SHP77 (cell line): ENCODE measurements around the gene HIVEP3.
A peak's percentile ranks its signal among the peaks of the same experiment; 100 is the strongest.

ENCODE experiments used
- DNase-seq, 2 experiments: peaks; one replicate each; lab custom pipeline; 2025; lab: John Stamatoyannopoulos, UW

The HIVEP3 gene

DNA sequence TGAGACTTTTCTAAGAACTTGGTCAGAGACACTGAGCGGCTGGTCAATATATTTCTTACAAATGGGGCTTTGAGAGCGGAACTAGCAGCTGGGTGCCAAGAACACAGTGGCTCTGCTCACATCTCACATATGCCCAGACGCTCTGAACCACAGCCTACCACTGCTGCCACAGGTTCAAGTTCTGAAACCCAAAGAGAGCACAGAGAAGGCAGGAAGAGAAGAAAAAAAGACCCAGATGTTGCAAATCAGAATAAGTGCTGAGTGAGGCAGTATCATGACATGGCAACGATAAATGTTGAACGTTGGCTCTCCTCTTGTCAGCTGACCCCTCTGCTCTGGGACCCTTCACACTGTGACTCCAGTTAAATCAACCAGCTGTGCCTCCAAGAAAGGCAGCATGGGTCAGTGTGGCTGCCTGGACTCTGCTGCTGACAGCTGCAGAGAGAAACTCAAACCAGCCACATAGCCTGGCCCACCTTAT lies 26.4 kb downstream of the HIVEP3 start:
- DNase-seq = peak in 1 of 2 experiments; percentile 7

DNA sequence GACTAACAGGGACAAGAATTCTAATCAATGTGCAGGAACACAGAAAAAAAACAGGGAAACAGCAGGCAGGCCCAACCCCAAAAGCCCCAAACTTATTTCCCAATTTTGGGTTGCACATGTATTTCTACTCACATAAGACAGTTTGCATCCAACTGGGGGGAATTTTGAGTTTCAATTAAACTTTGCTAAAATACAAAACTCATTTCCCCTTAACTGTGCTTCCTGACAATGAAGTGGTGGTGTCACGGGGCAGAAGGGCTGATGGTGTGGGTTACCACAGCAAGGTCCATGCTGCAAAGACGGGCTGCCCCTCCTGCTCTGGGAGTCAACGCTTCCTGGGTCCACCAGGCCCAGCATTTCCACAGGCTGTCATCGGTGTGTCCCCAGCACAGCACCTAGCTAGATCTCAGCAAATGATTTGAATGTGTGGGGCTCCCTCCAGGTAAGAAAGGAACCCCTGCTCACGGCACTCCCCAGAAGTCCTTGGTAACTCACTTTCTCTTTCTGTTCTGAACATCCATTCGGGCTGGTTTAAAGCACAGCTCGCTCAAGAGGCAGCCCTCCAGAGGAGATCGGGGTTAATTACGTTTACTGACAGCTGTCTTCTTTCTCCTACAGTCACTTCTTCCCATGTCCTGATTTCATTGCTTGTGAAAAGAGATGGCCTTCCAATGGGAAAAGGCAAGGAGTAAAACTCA lies 27.4 kb downstream of the HIVEP3 start:
- DNase-seq = peak in 1 of 2 experiments; percentile 14

DNA sequence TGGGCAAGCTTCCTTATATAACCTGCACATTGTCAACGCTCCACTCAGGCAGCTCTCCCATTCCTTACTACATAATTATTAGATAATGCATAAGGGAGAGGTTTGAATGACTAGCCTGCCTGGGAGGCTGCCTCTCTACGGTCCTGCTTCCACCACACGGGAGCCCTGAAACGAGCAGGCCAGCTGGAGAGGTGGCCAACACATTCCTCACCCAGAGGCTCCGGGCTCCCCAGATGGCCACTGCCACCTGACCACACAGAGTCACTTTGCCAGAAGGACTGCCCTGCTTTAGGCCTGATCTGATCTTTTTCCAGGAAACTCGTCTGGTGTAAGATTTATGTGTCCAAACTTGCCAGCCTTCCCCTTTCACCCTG lies 27.9 kb downstream of the HIVEP3 start:
- DNase-seq = no peak

DNA sequence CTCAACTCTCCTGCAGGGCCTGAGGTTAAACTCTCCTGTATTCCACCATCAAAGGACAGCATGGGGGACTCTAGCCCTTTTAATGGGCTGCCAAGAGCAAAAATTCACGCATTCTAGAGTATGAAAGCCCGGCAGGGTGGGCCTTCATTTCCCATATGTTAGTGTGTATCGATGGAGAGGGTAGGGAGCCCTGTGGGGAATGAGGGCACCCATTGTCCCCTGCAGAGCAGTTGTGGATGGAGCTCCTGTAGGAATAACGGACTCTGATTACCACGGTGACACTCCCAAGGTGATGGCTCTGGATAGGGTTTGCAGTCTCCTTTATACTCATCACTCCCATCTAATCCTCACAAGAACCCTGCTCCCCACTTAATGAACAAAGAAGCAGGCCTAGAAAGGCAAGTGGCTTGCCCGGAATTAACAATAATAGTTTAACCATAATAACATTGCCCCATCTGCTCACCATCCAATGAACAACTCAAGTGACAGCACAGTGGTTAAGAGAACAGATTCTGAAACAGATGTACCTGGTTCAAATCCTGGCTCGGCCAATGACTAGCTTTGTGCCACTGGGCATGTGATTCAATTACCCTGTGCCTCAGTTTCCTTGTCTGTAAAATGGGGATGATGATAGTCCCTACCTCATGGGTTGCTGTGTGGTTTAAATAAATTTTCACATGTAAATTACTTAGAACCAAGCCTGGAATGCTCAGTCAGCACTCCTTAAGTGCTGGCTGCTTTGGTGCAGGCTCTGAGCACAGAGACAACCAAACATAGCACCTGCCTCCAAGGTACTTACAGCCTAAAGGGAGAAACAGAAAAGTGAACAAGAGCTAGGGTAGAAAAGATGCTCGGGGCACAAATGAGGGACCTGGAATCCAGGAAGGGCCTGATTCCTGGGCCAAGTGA lies 29.0 kb downstream of the HIVEP3 start:
- no peak for DNase-seq

DNA sequence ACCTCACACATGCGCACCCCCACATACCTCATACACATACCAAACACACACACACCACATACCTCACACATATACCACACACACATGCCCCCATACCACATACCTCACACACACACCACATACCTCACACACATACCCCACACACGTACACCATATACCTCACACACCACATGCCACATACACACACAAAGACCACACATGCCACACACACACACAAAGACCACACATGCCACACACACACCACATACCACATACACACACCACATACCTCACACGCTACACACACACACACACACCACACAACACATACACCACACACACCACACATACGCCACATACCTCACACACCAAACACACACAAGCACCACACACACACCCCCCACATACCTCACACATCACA lies 30.0 kb downstream of the HIVEP3 start:
- DNase-seq = no peak

DNA sequence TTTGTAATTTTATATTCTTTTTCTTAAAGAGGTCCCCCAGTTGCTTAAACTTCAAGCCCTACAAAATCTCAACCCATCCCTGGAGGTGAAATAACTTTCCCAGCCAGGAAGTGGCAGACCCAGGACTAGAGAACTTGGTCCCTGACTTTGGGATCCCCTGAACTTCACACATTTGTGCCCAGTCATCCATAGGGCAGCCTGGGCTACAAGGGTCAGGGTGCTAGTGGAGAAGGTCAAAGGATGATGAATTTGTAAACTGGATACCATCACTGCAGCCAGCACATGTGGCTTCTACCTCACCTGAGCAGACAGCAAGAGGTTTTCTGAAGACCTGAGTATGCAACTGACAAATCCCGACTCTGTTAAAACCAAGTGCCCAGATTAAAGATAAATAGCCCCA lies 31.4 kb downstream of the HIVEP3 start:
- no peak for DNase-seq

DNA sequence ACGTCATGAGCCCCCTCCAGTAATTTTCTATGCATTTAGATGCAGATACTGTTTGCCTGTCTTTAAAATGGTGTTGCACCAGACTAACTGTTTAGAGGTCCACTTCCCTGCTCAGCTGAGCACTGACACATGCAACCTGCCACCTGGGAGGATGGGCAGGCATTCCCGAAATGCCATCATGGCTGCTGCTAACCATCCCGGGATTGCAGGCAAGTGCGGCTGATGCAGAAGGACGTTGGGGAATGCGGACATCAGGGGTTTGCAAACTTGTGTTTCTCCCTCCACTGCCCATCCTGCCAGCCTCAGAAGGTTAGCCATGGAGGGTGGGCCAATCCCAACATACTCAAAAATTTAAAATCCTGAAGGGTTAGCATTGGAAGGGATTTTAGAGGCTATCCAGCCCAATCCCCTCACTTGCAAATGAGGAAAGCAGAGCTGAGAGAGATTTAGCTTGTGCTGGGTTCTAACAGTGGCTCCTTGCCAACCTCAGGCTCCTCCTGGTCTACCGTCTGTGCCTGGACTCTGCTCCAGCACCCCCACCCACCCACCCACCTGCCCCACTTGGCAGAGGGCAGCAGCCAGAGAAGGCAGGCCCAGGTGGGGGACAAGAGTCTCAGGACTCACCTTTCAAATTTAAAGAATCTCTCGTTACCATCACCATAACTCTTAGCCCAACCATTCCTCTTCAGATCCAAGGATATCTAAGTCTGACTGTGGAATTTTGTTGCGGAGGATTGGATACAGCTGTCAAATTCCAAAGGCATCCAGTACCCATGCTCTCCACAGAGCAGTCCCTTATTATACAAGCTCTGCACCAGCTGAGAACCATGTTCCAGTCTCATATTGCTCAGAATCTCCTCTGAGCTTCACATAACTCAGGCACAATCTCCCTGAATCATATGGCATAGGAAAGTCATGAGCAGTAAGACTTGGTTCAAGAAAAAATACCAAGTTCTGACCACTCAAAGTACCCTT lies 34.2 kb downstream of the HIVEP3 start:
- no peak for DNase-seq

DNA sequence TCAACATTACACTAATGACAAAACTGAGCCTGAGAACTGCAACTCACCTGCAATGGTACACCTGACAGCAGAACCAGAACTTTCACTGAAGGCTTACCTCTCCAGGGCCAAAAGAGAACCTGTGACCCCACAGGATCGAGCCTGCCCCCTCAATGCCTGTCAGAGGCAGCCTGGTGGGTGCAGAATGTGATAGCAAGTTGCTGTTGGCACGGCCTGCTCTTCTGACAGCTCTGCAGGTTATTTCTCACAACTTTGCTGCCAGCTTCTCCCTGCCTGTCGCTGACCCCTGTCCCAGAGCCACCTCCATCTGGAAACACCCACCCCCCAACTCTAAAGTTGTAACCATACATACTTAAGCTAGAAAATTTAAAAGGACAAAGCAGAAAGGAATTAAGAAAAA lies 35.2 kb downstream of the HIVEP3 start:
- DNase-seq = no peak

DNA sequence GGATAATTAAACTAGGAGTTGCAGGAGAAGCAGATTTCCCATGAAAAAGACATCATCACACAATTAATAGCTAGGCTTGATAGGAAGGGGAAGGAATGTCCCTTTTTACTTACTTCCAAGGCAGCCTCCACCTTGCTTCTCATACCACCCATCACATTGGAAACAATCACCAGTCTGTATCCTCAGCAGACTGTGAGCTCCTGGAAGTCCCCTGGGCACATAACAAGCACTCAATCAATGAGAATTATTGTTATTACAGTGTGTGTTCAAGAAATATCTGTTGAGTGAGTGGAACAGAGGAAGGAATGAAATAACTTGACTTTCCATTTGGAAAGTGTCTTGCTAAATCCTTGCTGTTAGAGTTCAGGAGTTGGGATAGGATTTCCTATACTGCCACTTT lies 36.2 kb downstream of the HIVEP3 start:
- DNase-seq = no peak

DNA sequence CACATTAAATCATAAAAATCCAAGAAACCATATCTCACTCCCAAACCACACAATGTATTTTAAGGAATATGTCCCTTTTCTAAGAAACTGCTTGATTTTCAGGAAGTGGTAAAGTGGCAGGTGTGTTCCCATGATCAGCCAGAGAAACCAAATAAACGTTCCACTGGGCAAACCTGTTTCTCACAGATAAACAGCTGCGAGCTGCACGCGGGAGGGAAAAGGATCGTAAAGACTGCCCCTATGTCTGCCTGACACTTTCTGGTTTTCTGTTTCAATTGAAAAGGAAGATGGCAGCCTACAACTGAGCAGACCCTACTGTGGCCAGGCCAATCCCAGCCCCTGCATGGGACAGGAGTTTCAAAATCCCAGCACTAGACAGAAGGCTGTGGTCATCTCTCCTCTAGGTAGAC lies 36.6 kb downstream of the HIVEP3 start:
- peak; percentile 21 to 44 for DNase-seq

DNA sequence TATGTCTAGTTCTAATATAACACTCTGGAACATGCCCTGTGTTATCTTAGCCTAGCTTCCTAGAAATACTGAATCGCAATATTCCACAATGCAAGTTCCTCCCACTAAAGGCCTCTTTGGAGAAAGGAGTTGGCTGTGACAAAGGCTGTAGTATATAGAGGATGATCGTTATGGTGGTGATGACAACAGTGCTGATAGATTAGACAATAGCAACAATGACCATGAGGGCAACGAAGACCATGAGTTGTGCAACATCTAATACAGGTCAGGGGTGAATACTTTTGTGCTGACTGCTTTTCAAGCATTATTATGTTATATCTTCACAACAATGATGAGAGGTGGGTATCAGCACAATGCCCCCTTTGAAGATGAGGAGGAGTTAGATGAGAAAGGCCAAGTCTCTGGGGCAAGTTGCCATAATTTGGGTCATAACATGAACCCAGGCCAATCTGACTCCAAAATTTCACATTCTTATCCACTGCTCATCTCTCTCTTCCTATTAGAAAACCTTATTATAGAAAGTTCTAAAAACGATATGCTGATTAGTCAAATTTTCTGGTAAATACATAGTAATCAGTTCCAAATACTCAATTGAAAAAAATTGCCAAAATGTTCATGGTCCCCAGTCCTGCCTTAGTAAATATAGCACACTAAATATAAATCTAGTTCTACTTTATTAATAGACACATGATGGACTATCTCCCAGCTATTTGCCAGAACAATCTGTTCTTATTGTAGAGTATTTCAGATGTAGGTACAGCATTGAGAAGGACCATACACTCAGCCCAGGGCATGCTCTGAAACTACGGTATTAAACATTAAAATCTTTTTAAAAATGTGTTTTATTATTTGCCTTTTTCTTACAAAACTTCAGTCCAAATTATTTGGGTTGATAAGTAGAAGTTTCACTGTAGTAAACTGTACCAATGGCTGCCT lies 37.5 kb downstream of the HIVEP3 start:
- DNase-seq = no peak

DNA sequence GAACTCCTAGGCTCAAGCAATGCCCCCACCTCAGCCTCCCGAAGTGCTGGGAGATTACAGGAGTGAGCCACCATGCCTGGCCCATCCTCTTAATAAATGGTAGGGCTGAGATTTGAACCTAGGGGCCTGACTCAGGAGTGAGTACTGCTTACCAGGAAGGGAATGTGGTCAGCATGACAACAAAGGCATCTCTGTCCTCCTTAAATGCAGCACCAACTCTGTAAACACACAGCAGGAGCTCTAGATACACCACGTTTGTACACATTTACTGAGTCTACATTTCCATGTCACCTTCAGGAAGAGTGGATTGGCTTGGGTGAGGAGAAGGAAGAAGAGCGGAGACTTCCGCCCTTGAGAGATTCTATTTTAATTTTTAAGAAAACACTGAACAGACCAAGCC lies 38.5 kb downstream of the HIVEP3 start:
- DNase-seq = no peak

DNA sequence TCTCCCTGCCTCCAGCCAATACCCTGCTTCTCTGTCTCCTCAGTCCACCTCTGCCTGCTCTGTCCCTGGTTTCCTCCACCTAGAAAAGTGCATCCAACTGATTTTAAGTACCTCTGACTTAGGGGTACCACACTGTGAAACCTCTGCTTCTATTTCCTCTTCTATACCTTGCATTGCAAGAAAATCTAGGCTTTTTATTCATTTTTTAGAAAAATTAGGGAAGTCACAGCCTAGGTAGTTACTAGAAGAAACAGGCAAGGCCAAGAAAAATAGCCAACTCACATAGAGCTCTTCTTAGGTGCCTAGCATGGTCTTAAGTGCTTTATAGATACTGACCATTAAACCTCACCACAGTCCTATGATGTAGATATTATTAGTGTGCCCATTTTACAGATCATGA lies 39.1 kb downstream of the HIVEP3 start:
- DNase-seq = no peak

DNA sequence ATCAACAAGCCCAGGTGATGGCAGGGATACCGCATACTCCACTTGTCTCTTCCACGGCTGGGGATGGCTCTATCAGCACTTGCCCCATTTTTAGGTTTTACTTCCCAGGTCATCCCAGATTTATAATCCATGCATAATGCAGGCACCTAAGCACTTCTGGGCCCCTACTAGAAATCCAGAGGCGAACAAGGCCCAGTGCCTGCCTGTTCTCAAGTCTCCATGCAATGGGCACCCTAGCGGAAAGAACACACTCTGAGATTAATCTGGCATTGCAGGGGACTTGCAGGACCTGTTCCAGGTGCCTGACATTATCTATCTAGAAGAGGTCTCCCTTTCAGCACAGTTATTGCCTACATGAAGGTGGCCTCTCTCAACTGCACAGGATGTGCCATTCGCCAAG lies 39.8 kb downstream of the HIVEP3 start:
- no peak for DNase-seq

DNA sequence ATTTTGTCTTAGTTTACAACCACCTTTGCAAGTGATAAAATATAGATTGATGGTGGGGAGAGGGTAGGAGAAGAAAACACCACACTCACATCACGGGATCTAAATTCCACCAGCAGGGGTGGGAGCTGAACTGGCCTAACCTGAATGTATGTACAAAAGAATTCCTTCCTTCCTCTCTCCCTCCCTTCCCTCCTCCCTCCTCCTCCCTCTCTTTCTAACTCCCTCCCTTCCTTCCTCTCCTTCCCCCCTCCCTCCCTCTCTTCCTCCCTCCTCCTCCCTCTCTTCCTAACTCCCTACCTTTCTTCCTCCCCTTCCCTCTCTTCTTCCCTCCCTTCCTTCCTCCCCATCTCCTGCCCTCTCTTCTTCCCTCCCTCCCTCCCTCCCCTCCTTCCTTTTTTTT lies 40.2 kb downstream of the HIVEP3 start:
- no peak for DNase-seq

DNA sequence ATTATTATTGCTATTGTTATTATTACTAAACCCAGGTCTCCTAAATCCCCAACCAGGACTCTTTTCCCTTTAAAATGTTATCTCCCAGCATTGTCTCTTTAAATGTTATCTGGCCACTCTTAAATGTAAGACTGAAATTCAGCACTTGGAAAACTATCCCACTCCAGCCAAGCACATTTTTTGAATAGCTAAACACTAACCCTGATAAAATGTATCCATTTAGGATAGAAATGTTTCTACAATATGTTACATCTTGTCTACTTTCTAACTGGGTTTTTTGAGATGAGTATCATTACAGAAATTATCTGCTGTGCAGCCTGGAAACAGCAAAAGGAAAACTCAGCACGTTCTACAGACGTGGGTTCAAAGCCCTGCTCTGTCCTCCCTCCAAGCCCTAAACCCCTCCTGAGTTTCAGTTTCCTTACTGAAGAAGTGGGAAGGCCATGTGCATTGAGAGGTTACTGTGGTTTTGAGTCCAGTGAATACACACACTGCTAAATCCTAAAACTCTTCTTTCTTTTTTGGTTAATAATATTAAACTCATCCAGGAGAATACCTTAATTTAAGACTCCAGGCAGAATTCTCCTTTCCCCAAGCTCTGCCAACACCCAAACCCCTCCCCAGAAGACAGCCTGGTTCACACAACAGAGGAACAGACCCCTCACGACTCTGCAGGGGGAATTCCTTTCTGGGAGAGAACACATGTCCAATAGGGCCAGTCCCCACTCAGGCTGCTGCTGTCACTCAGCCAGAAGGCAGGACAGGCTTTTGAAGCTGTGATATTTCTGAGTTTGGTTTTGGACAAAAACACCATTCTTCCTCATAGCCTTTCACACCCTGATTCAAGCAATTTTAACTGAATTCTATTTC lies 41.9 kb downstream of the HIVEP3 start:
- DNase-seq = no peak

DNA sequence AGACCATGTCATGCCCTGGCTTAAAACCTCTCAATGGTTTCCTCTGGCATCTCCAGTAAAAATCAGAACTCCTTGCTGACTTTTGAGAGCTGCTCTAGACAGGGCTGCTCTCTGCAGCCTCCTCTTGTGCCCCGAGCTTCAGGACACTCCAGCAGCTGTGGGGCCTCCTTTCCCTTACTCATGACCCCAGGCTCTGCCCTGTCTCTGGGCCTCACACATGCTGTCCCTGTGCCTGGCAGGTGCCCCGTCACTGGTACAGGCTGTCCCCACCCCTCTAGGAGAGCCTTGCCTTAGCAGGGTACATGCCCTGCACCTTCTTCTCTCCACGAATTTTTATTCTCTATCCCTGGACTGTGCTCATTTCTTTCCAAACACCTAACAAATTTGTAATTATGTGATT lies 43.2 kb downstream of the HIVEP3 start:
- DNase-seq = no peak

DNA sequence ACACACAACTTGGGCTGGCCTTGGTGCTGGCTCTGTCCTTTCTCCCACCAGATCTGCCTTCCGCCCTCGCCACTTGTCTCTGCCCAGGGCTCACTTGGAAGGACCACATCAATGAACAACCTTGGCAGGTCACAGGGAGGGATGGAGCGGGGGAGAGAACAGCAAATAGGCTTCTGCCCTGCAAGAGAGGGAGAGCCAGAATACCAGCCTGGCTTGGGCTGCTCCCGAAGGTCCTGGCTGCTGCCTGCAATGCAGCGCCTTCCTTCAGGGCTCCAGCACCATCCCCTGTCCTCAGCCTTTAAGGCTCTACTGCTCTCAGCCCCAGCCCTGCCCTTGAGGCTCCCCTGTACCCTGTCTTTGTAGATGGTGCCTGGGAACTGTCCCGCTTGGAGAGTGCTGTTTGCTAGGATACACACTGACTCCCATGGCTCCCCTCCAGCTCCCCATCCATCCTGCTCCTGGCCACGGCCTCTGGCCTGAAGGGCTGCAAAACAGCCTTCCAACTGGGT lies 43.8 kb downstream of the HIVEP3 start:
- DNase-seq = no peak

DNA sequence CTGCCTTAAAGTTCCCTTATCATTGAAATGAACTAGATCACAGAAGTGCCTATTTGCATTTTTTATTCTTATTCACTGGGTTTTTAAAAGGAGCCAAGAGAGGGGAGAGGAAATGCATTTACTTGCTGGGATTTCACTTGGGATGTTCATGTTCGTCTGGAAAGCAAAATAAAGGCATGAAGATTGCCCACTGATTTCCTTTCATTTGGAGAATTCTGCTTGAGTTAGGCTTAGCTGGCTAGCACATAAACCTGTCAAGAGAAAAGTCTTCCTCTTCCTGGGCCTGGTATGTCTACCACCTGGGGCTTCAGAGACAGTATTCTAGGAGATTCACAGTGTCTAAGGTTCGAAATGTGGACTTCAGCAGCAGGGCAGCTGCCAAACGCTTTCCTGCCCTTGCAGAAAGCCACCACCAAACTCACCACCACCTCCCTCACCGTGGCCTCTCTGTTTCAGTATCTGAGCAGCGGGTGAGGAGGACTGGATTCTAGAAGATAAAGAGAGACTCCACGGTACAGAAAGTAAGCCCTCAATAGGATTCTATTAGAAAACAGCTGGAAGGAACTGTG lies 44.5 kb downstream of the HIVEP3 start:
- no peak for DNase-seq
